HG02678 (cell line): ENCODE data around the gene LYSET.
"Not testable (repeated sequence)": the region's sequence is repeated elsewhere in the genome, so short reads cannot be mapped to it uniquely, and the experiment has no call there.

Source experiments
- ATAC-seq: cut with Tn5 transposase; IDR thresholded peaks from one replicate; pipeline ENCODE4 v1.9.1; 2021; ENCODE audit warnings: mild to moderate bottlenecking, moderate library complexity; ENCODE audit not compliant: unreplicated experiment

LYSET gene, protein sequence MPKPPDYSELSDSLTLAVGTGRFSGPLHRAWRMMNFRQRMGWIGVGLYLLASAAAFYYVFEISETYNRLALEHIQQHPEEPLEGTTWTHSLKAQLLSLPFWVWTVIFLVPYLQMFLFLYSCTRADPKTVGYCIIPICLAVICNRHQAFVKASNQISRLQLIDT

DNA sequence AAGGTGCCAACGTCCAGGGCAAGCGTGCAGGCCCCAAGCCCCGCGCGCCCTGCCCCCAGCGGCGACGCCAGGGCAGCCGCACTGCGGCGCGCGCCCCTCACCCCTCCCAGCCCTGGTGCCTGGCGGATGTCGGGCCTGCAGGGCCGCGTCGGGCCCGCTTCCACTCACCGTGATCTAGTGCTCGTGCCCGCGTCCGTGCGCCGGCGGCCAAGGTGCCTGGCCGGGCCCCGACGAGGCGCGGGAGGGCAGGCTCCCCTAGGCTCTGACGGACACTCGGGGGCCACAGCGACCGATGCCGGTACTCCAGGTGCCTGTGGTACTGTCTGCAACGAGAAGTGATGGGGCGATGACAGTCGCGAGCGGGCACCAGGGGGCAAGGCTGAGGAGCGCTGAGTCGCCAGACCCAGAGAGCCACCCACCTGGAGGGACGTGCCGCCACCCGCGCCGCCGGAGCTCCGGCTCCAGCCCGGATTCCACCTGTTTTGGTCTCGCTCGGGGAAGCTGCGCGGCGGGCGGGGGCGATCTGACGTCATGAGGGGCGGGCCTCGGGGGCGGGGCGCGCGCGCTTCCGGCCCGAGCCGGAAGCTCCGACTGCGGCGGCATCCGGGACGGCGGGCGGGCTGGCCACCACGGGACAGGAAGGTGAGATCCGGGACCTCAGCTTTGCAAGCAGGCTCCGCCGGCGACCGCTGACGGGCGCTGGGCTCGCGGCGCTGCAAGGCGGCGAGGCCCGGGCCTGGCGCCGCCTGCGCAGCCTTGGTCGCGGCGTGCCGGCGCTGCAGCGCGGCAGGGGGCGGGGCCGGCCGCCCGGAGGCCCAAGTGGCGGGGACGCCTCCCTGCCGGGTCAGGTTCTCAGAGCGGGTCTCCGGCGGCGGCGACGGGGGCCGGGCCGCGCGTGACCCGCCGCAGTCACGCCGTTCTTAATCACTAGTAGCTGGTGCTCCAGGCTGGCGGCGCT, at the start of gene LYSET, which contains the start of gene MOAP1:
LYSET (plus strand) TSS at position 927 of the 958 bp plus-strand sequence. CDS start 89 bp downstream, outside the sequence.
MOAP1 (minus strand) TSS at position 507 of the 958 bp plus-strand sequence. CDS start 655 bp downstream, outside the sequence.
- ATAC-seq, result peak; percentile 87

DNA sequence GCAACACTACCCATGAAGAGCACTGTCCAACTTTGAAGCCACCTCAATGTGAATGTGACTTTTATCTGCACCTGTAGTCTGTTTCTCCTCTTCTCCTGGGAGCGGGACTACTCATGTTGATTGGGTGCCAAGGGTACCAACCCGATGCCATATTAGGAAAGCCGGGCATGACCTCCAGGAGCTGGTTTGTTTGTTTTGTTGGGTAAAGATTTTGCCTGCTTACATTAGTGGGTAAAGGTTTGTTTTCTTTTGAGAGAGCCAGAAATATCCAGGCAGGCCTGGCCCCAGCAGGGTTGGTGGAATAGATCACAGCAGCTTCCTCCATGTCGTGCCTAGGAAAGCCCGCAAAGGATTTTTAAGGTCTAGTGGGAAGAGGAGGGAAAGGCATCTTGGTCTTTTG, 49.7 kb upstream of the LYSET start:
- no peak for ATAC-seq

- no peak for ATAC-seq
Measured at GRCh38 chr14:93136009-93136408, 49.1 kb upstream of the LYSET start.

DNA sequence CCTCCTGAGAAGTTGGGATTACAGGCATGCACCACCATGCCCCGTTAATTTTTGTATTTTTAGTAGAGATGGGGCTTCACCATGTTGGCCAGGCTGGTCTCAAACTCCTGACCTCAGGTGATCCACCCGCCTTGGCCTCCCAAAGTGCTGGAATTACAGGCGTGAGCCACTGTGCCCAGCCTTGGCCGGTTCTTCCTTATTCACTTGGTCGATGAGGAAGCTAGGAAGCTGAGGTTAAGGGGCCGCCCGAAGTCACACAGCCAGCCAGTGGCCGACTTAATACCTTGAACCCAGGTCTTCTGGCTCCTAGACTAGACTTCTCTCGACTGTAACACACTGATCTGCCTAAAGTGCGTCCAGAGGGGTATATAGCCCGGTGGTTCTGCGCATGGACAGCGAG, 48.6 kb upstream of the LYSET start:
- not testable (repeated sequence) for ATAC-seq

- no peak for ATAC-seq
Measured at GRCh38 chr14:93137864-93138263, 47.3 kb upstream of the LYSET start.

- no peak for ATAC-seq
Measured at GRCh38 chr14:93142854-93143652, 42.1 kb upstream of the LYSET start.

DNA sequence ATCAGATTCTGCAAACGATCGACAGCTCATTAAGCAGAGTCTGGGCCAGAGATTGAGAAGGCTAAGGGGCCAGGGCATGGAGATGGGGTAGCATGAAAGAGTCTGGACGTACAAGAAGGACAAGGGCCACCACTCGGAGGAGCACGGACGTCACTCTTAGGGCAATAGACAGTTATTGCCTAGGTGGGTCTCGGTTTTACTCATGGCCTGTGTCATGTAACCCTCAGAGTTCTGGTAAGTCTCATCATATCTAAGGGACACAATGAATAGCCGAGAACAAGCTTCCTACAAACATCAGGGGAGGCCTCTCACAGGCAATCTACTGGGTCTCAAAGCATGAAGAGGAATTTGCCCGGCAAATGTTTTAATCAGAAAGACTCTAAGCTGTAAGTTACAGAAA, 39.0 kb upstream of the LYSET start:
- no peak for ATAC-seq

- ATAC-seq, result no peak
Measured at GRCh38 chr14:93148979-93149378, 36.1 kb upstream of the LYSET start.

- ATAC-seq, result no peak
Measured at GRCh38 chr14:93150227-93151208, 34.6 kb upstream of the LYSET start.

DNA sequence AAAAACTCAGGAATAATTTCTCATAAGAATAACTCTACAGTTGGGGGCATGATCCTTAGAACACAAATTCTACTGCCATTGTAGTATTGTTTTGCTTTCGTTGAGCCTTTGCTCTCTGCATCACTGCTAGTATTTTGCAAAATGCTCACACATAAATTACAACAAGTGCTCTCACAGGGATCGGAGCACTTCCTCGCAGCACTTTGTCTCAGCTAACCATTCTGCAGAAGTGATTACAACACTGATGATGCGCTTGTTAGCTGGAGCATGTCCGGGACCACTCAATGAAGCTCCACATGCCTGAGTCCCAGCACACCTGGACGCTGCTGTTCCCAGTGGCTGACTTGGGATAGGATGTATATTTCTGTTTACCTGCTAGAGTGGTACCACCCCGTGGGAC, 32.0 kb upstream of the LYSET start:
- ATAC-seq, result no peak

DNA sequence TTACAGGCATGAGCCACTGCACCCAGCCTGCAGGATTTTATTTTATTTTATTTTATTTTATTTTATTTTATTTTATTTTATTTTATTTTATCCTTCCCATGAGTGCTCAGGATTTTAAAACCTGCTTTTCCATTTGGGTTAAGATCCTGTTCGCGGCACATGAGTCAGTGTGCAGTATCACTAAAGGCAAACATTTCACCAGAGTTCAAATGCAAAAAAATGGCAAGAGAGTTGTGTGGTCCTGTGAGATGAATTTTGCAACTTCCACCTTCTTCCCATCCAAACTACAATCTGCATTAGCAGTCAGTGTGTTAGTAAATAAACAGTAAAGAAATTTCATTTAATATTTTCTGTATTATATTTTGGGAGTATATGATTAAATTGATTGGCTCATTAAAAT, 29.4 kb upstream of the LYSET start:
- no peak for ATAC-seq

DNA sequence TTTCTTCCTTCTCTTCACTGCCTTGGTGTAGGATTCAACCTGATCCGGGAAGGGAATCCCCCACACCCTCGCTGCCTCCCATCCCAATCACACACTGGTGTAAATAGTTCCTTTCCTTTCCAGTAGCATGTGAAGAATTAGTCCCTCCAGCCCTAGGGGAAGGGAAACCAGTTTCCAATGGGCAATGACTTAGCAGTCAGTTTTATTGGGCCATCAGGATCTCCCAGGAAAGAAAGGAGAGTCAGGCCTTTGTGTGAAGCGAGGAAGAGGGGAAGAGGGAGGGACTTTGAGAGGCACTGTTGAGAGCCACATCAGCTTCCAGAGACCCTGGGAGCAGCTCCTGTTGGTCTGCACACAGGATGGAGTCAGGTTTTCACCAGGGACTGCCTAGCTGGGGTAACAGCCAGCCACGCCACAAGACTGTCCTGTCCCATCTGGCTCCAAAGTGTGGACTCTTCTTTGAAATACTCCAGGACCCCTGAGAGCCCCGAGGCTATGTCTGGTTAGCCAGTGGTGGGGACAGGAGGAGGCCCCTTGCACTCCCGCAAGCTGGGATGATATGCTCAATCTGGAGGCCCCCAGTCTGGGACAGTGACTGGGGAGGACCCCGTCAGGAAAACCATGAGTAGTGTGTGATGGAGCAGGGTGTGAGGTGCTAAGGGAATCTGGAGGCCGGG, 28.3 kb upstream of the LYSET start:
- ATAC-seq, result no peak

- ATAC-seq, result not testable (repeated sequence)
Measured at GRCh38 chr14:93158349-93158748, 26.8 kb upstream of the LYSET start.

DNA sequence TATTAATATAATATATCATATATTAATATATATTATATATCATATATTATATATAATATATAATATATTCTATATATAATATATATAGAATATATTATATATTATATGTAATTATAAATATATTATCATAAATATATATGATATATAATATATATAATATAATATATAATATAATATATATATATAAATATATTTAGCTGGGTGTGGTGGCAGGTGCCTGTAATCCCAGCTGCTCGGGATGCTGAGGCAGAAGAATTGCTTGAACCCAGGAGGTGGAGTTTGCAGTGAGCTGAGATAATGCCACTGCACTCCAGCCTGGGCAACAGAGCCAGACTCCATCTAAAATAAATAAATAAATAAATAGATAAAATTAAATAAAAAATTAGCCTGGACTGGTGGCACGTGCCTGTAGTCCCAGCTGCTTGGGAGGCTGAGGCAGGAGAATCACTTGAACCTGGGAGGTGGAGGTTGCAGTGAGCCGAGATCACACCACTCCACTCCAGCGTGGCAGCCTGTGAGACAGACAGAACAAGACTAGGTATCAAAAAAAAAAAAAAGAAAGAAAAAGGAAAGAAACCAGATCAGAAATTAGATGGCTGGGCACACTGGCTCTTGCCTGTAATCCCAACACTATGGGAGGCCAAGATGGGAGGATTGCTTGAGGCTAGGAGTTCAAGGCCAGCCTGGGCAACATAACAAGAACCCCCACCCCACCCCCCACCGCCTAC, 25.3 kb upstream of the LYSET start:
- ATAC-seq, result not testable (repeated sequence)

DNA sequence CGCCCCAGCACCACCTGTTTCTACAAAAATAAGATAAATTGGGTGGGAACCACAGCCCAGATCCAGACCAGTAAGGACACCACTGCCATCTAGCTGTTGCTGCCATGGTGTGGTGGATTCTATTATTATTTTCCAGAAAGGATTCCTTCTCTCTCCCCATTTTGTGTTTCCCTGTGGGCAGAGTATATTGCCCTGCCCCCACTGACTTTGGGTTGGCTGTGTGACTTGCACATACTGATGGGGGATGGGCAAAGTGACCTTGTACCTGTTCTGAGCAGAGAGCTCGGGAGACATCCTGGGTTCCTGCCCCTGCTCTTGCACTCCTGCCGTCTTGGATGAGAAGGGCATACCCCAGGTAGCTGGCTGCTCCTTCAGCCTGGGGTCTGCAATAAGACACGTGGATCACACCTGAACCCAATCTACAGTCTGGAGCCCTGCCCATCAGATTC, 24.7 kb upstream of the LYSET start:
- ATAC-seq, result no peak

- no peak for ATAC-seq
Measured at GRCh38 chr14:93161411-93161940, 23.6 kb upstream of the LYSET start.

DNA sequence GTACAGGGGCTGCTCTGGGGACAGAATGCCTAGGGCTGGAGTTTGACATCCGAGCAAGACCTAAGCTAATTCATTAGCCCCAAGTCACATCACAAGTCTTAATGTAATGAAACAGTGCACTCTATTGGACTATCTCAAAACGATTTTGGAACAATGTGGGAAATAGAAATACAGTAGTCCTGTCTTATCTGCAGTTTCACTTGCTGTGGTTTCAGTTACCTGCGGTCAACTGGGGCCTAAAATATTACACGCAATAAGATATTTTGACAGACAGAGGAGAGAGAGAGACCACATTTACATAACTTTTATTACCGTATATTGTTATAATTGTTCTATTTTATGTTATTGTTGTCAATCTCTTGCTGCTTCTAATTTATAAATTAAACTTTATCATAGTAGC, 21.6 kb upstream of the LYSET start:
- peak; percentile 69 for ATAC-seq
